ENCODE data around the gene CABP1. TPM values are rescaled to one million over a fixed set of nuclear protein-coding genes. Genes with fewer than 3 reads are reported as not detected.

CABP1 gene
- total RNA-seq, 1 experiment from 2014 or later: 3.0 TPM

DNA sequence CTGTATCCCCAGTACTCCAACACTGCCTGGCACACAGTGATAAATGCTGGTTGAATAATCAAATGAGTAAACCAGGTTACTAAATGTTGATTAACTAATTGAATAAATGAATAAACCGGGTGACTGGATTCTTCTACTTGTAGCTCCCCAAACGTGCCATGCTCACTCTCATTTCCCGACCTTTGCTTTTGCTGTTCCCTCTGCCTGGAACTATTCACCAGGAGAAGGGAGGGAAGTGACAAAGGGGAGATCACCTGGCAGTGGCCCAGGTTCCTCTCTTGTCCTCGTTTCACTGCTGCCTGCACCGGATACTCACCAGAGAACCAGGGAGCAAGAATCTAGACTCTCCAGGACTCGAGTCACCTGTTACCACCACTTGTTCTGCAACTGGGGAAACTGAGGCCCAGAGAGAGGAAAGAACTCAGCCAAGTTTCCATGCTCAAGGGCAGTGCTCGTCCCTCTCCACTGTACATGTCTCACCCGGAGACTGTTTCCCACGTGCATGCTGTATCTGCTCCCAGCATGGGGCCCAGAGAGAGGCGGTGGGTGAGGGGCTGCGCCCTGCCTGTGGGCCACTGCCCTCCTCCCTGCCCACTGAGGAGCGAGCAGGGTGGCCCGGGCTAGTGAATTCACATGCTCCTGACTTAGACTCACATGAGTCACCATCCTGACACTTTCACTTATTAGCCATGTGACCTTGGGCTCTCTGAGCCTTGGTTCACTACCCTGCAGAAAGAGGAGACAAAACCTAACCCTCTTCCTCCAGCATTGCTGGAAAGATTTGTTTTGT lies 41.6 kb upstream of the CABP1 start:
- Histone ChIP-seq H3K56ac (ENCODE audit: insufficient read length, low read depth, low read length) (no peak overlapping the region), H4K8ac (replicated peaks; ENCODE audit: insufficient read length, low read depth, low read length) (no peak overlapping the region), H3K9ac (ENCODE audit: extremely low read depth, insufficient read length, low read length) (no peak overlapping the region), H2BK12ac (ENCODE audit: insufficient read length, low read depth, low read length) (no peak overlapping the region), H4K20me1 (ENCODE audit: control insufficient read depth, insufficient read depth, insufficient read length) (no peaks in the 10 kb centered on the region), H3K4ac (ENCODE audit: low read depth, low read length) (no peak overlapping the region), H3K18ac (ENCODE audit: insufficient read length, low read depth, low read length) (no peak overlapping the region), H3K79me1 (ENCODE audit: insufficient read depth, low read depth, low read length, poor library complexity, severe bottlenecking) (no peaks in the 10 kb centered on the region), H4K5ac (ENCODE audit: insufficient read length, low read depth, low read length) (no peak overlapping the region), H3K4me2 (ENCODE audit: insufficient read depth, insufficient read length, low read length) (no peak overlapping the region), H3K23me2 (ENCODE audit: insufficient read length, low read depth, low read length, poor library complexity, severe bottlenecking) (no peaks in the 10 kb centered on the region), H3K79me2 (ENCODE audit: insufficient read depth, low read length) (no peaks in the 10 kb centered on the region), H2AK5ac (ENCODE audit: insufficient read length, low read length) (no peak overlapping the region), H3K14ac (ENCODE audit: insufficient read depth, low read length) (no peak overlapping the region), H4K91ac (ENCODE audit: insufficient read length, low read depth, low read length) (no peak overlapping the region), H3K27me3 (ENCODE audit: insufficient read depth, low read length) (no peaks in the 10 kb centered on the region), H2AFZ (ENCODE audit: low read length) (no peak overlapping the region), H2BK5ac (ENCODE audit: insufficient read length, low read length) (no peak overlapping the region), H3K4me1 (ENCODE audit: insufficient read depth, low read length) (no peaks in the 10 kb centered on the region; the same call in 1 of the 2 replicates), H2BK20ac (ENCODE audit: low read depth, low read length, poor library complexity, severe bottlenecking) (no peak overlapping the region), H2BK120ac (ENCODE audit: low read depth, low read length, poor library complexity, severe bottlenecking) (no peak overlapping the region), H3T11ph (ENCODE audit: low read length) (no peak overlapping the region), H2BK15ac (ENCODE audit: low read depth, low read length) (no peak overlapping the region), H3K9me3 (ENCODE audit: control insufficient read depth, low read depth, low read length) (no peaks in the 10 kb centered on the region), H3K27ac (ENCODE audit: insufficient read length, low read depth, low read length) (no peak overlapping the region), H3K23ac (ENCODE audit: insufficient read length, low read depth, low read length) (no peak overlapping the region)
- Mint-ChIP-seq H3K36me3 (ENCODE audit: insufficient read depth in 1 of 3, low read depth in 3 of 3) (no peaks in the 10 kb centered on the region), H3K4me3 (no peak overlapping the region; a peak in 1 of 5 replicates), H3K27ac (no peak overlapping the region; a peak in 1 of 7 replicates), H3K9me3 (no peaks in the 10 kb centered on the region; a peak in 1 of 5 replicates), H3K4me1 (peaks cover 14 to 26% of the 10 kb centered on the region in 2 experiments), H3K27me3 (ENCODE audit: low read depth) (no peaks in the 10 kb centered on the region; the same call in none of the 2 replicates)
- TF ChIP-seq, protein P1, sequence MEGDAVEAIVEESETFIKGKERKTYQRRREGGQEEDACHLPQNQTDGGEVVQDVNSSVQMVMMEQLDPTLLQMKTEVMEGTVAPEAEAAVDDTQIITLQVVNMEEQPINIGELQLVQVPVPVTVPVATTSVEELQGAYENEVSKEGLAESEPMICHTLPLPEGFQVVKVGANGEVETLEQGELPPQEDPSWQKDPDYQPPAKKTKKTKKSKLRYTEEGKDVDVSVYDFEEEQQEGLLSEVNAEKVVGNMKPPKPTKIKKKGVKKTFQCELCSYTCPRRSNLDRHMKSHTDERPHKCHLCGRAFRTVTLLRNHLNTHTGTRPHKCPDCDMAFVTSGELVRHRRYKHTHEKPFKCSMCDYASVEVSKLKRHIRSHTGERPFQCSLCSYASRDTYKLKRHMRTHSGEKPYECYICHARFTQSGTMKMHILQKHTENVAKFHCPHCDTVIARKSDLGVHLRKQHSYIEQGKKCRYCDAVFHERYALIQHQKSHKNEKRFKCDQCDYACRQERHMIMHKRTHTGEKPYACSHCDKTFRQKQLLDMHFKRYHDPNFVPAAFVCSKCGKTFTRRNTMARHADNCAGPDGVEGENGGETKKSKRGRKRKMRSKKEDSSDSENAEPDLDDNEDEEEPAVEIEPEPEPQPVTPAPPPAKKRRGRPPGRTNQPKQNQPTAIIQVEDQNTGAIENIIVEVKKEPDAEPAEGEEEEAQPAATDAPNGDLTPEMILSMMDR (conservative IDR thresholded peaks at IDR 0.05): no peak
- no peak for DNase-seq
- no CpG with 5 or more reads among the region's 13 CpGs for WGBS (ENCODE audit: extremely low coverage, insufficient read length, low lambda C conversion rate)
